ENCODE data around the gene TCP11L2.
"Not testable (repeated sequence)": the region's sequence is repeated elsewhere in the genome, so short reads cannot be mapped to it uniquely, and the experiment has no call there.

Gene TCP11L2

GRCh38 chr12:106380954-106381353 lies 78.4 kb downstream of the TCP11L2 start:
- DNase-seq (ENCODE audit: low read depth in 1 of 2, low spot score in 1 of 2): no peak
- no peak for TF ChIP-seq CTCF (IDR thresholded peaks at IDR 0.05; ENCODE audit: insufficient read depth, low read length)
- TF ChIP-seq SPI1 (IDR thresholded peaks at IDR 0.05; ENCODE audit: borderline replicate concordance, low read depth): no peak
- TF ChIP-seq GABPA (IDR thresholded peaks at IDR 0.05; ENCODE audit: low read depth): no peak
- no peak for TF ChIP-seq POLR2AphosphoS5 (IDR thresholded peaks at IDR 0.05; ENCODE audit: low read depth)
- TF ChIP-seq, protein P1, sequence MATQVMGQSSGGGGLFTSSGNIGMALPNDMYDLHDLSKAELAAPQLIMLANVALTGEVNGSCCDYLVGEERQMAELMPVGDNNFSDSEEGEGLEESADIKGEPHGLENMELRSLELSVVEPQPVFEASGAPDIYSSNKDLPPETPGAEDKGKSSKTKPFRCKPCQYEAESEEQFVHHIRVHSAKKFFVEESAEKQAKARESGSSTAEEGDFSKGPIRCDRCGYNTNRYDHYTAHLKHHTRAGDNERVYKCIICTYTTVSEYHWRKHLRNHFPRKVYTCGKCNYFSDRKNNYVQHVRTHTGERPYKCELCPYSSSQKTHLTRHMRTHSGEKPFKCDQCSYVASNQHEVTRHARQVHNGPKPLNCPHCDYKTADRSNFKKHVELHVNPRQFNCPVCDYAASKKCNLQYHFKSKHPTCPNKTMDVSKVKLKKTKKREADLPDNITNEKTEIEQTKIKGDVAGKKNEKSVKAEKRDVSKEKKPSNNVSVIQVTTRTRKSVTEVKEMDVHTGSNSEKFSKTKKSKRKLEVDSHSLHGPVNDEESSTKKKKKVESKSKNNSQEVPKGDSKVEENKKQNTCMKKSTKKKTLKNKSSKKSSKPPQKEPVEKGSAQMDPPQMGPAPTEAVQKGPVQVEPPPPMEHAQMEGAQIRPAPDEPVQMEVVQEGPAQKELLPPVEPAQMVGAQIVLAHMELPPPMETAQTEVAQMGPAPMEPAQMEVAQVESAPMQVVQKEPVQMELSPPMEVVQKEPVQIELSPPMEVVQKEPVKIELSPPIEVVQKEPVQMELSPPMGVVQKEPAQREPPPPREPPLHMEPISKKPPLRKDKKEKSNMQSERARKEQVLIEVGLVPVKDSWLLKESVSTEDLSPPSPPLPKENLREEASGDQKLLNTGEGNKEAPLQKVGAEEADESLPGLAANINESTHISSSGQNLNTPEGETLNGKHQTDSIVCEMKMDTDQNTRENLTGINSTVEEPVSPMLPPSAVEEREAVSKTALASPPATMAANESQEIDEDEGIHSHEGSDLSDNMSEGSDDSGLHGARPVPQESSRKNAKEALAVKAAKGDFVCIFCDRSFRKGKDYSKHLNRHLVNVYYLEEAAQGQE (IDR thresholded peaks at IDR 0.05; ENCODE audit: insufficient replicate concordance, low read depth): no peak

GRCh38 chr12:106381866-106382265 lies 79.3 kb downstream of the TCP11L2 start:
- DNase-seq (ENCODE audit: low read depth in 1 of 2, low spot score in 1 of 2); H3K4me3 ChIP-seq (replicated peaks; ENCODE audit: insufficient read depth, low read length); H3K27ac ChIP-seq (replicated peaks); H3K27me3 ChIP-seq (ENCODE audit: insufficient read depth, poor library complexity, severe bottlenecking): not testable (repeated sequence)

More at GRCh38 chr12:106380954-106381353, 78.4 kb downstream of the TCP11L2 start:
- Histone ChIP-seq H3K4me3 (replicated peaks; ENCODE audit: insufficient read depth, low read length) (no peak overlapping the region), H3K27ac (replicated peaks) (no peak overlapping the region), H3K27me3 (ENCODE audit: insufficient read depth, poor library complexity, severe bottlenecking) (no peaks in the 10 kb centered on the region)

DNA sequence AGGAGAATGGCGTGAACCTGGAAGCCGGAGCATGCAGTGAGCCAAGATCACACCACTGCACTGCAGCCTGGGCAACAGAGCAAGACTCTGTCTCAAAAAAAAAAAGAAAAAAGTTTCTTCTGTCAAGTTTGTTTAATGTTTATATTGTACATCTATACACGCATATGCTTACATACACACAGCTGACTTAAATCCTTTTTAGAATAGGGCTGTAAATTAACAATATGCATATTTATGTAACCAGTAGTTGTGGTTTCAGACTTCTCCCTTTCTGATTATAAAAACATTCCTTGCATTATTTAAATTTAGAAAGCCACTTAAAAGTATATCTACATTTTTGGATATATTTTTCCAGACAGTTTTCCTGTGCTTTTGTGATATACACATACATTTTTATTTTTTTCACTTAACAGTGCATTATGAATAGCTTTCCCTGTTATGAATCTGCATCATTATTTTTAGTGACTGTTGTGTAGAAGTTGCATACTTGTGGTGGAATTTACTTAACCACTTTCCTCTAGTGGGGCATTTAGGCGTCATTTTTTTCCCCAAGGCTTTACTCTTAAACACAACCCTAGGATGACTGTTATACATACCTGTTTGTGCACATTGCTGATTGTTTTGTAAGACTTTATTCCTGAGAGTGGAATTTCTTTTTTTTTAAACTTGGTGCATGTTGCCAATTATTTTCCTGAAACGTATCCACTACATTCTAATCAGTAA lies 84.4 kb downstream of the TCP11L2 start:
- H3K4me3 ChIP-seq (replicated peaks; ENCODE audit: insufficient read depth, low read length): no peak overlapping the region

More for the DNA sequence above, 84.4 kb downstream of the TCP11L2 start:
- H3K27me3 ChIP-seq (ENCODE audit: insufficient read depth, poor library complexity, severe bottlenecking): no peaks in the 10 kb centered on the region
- DNase-seq (ENCODE audit: low read depth in 1 of 2, low spot score in 1 of 2): no peak
- H3K27ac ChIP-seq (replicated peaks): no peak overlapping the region
- TF ChIP-seq, protein P1 (IDR thresholded peaks at IDR 0.05; ENCODE audit: insufficient replicate concordance, low read depth): no peak
- TF ChIP-seq CTCF (IDR thresholded peaks at IDR 0.05; ENCODE audit: insufficient read depth, low read length) (no peak), GABPA (IDR thresholded peaks at IDR 0.05; ENCODE audit: low read depth) (no peak), SPI1 (IDR thresholded peaks at IDR 0.05; ENCODE audit: borderline replicate concordance, low read depth) (no peak), POLR2AphosphoS5 (IDR thresholded peaks at IDR 0.05; ENCODE audit: low read depth) (no peak)

All from HL-60 (cell line).